HepG2 (cell line): ENCODE measurements around the gene MIX23. TPM values are rescaled to one million over a fixed set of nuclear protein-coding genes. Genes with fewer than 3 reads are reported as not detected.

ENCODE experiments used
- ARHGAP35 ChIP-seq: sonication (generic); formaldehyde crosslinking; IDR thresholded peaks from 2 replicates; pipeline ENCODE4 v1.9.0; 2022; ENCODE audit warnings: mild to moderate bottlenecking, inconsistent platforms, moderate library complexity, missing genetic modification reagents, borderline replicate concordance
- BHLHE40 ChIP-seq: IDR thresholded peaks from 2 replicates; pipeline ENCODE4 v1.6.1; 2011; ENCODE audit warnings: low read length, improper control_type of control experiment
- ESRRA ChIP-seq: sonication (generic); formaldehyde crosslinking; IDR thresholded peaks from 2 replicates; pipeline ENCODE4 v1.5.1; 2020; ENCODE audit warnings: mild to moderate bottlenecking, low read depth, missing genetic modification reagents
- GATAD1 ChIP-seq: IDR thresholded peaks from 2 replicates; pipeline ENCODE4 v1.6.1; 2016; ENCODE audit warnings: missing genetic modification reagents, missing compliant biosample characterization
- HNRNPK ChIP-seq: fragments of 200-400 bp; formaldehyde crosslinking; IDR thresholded peaks from 2 replicates; pipeline ENCODE4 v1.6.1; 2018; ENCODE audit warnings: low read length, low read depth, moderate library complexity, mild to moderate bottlenecking; ENCODE audit not compliant: poor library complexity, severe bottlenecking
- ISX ChIP-seq: sonication (generic); formaldehyde crosslinking; conservative IDR thresholded peaks from 2 replicates; pipeline ENCODE4 v1.5.0; 2020; ENCODE audit warnings: missing genetic modification reagents
- KDM6A ChIP-seq: IDR thresholded peaks from 2 replicates; pipeline ENCODE4 v1.6.1; 2016; ENCODE audit warnings: low read depth
- MYC ChIP-seq: sonication (generic); formaldehyde crosslinking; IDR thresholded peaks from 2 replicates; pipeline ENCODE4 v1.9.0; 2021; ENCODE audit warnings: missing genetic modification reagents, borderline replicate concordance
- SIX1 ChIP-seq: sonication (generic); formaldehyde crosslinking; IDR thresholded peaks from 2 replicates; pipeline ENCODE4 v1.4.0; 2020; ENCODE audit warnings: missing genetic modification reagents, borderline replicate concordance
- SMAD3 ChIP-seq: sonication (generic); formaldehyde crosslinking; IDR thresholded peaks from 2 replicates; pipeline ENCODE4 v1.4.0; 2020; ENCODE audit warnings: missing genetic modification reagents
- SRY ChIP-seq: sonication (generic); formaldehyde crosslinking; IDR thresholded peaks from 2 replicates; pipeline ENCODE4 v1.8.0; 2022; ENCODE audit warnings: mild to moderate bottlenecking, missing genetic modification reagents
- YY1 ChIP-seq: IDR thresholded peaks from 2 replicates; pipeline ENCODE4 v1.6.1; 2011; ENCODE audit warnings: low read length, low read depth, moderate library complexity, mild to moderate bottlenecking; ENCODE audit not compliant: insufficient read depth, insufficient replicate concordance
- ZIK1 ChIP-seq: sonication (generic); formaldehyde crosslinking; IDR thresholded peaks from 2 replicates; pipeline ENCODE4 v1.5.0; 2020; ENCODE audit warnings: mild to moderate bottlenecking, low read depth, missing genetic modification reagents, borderline replicate concordance
- ZKSCAN5 ChIP-seq: sonication (generic); formaldehyde crosslinking; IDR thresholded peaks from 2 replicates; pipeline ENCODE4 v1.5.1; 2020; ENCODE audit warnings: mild to moderate bottlenecking, missing genetic modification reagents
- ZNF230 ChIP-seq: sonication (generic); formaldehyde crosslinking; IDR thresholded peaks from 2 replicates; pipeline ENCODE4 v1.4.0; 2020; ENCODE audit warnings: mild to moderate bottlenecking, missing genetic modification reagents
- ZNF317 ChIP-seq: sonication (generic); formaldehyde crosslinking; IDR thresholded peaks from 2 replicates; pipeline ENCODE4 v1.5.0; 2020; ENCODE audit warnings: mild to moderate bottlenecking, missing genetic modification reagents
- ZNF577 ChIP-seq: sonication (generic); formaldehyde crosslinking; IDR thresholded peaks from 2 replicates; pipeline ENCODE4 v1.4.0; 2020; ENCODE audit warnings: mild to moderate bottlenecking, low read depth, missing genetic modification reagents, borderline replicate concordance
- ZNF703 ChIP-seq: sonication (generic); formaldehyde crosslinking; IDR thresholded peaks from 2 replicates; pipeline ENCODE4 v1.5.1; 2020; ENCODE audit warnings: missing genetic modification reagents, mild to moderate bottlenecking, moderate library complexity, borderline replicate concordance
- ZNF766 ChIP-seq: sonication (generic); formaldehyde crosslinking; IDR thresholded peaks from 2 replicates; pipeline ENCODE4 v1.5.0; 2020; ENCODE audit warnings: missing genetic modification reagents, borderline replicate concordance
- ZNF777 ChIP-seq: sonication (generic); formaldehyde crosslinking; IDR thresholded peaks from 2 replicates; pipeline ENCODE4 v1.4.0; 2020; ENCODE audit warnings: missing genetic modification reagents
- ZNF891 ChIP-seq: sonication (generic); formaldehyde crosslinking; IDR thresholded peaks from 2 replicates; pipeline ENCODE4 v1.5.0; 2020; ENCODE audit warnings: mild to moderate bottlenecking, missing genetic modification reagents
- polyA plus RNA-seq, 8 experiments: library from polyadenylated mRNA; depleted of rRNA in 3 of 8; stranded (reverse) in 7 of 8; unstranded in 1 of 8; fragments of >200 nt; fragmentation: Illumina TruSeq in 4 of 8; extraction: Trizol in 4 of 8; gene quantifications; 2 replicates each; pipeline versions ENCODE4 v1.2.1 to v1.2.3, GENCODE V29; 2011 to 2016; ENCODE audit warnings: low read depth in 4 of 8, missing spikeins in 1 of 8, mixed read lengths in 1 of 8; ENCODE audit not compliant: insufficient read depth in 1 of 8
- total RNA-seq, 5 experiments: library from RNA; depleted of rRNA; stranded (reverse); fragments of >200 nt; fragmentation: Illumina TruSeq; extraction: Trizol; gene quantifications; 2 replicates each; pipeline ENCODE4 v1.2.3, GENCODE V29; 2016; ENCODE audit warnings: low read depth in 1 of 5
- TF ChIP-seq, protein P1 (sequence below): sonication (generic); formaldehyde crosslinking; IDR thresholded peaks from 2 replicates; pipeline ENCODE4 v1.8.0; 2022; ENCODE audit warnings: missing genetic modification reagents, mild to moderate bottlenecking, inconsistent platforms, borderline replicate concordance
- TF ChIP-seq, protein P2 (sequence below): sonication (generic); formaldehyde crosslinking; IDR thresholded peaks from 2 replicates; pipeline ENCODE4 v1.4.0; 2020; ENCODE audit warnings: mild to moderate bottlenecking, missing genetic modification reagents
- TF ChIP-seq, protein P3 (sequence below): sonication (generic); formaldehyde crosslinking; IDR thresholded peaks from 2 replicates; pipeline ENCODE4 v1.9.0; 2021; ENCODE audit warnings: missing genetic modification reagents, mild to moderate bottlenecking, borderline replicate concordance
- TF ChIP-seq, protein P4 (sequence below): sonication (generic); formaldehyde crosslinking; IDR thresholded peaks from 2 replicates; pipeline ENCODE4 v1.8.0; 2022; ENCODE audit warnings: missing genetic modification reagents, low read depth, mild to moderate bottlenecking, borderline replicate concordance

MIX23 gene
- total and polyA plus RNA-seq, 2 of the 13 experiments (the other 11 are each of a cell fraction or from before 2014, with no cell fraction given) = 20.0 to 152 TPM

DNA sequence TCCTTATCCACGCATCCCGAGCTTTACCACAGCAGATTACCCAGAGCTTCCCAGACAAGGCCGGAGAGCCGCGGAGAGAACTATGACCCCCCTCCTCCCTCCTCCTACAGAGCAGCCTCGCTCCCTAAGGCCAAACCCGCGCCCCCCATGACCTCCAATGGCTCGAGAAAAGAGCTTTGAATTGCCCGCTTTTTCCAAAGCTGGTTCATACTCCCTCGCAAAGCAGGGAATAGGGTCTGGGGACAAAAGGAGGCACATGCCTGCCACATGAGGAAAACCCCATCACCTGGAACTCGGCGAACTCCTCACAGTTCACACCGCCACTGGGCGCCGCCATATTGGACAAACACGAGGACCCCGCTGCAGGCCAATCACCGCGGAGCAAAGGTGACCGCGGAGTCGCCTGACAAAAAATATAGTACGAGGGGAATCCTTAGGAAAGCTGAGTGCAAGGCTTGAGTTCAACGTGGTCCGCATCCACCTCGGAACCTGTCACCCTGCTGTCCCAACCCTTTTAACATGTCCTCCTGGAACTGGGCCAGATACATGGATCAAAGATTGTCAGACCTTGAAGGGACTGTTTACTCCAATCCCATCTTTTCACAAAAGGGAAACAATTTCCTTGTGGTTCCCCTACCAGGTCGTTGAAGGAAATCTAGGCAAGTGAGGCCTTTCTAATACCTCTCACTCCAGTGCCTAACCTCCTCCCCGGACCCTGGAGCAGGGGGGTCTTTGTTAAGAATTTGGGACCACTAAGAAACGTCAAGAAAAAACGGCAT lies at the start of gene MIX23 (continued):
- TF ChIP-seq ISX (peak; percentile 80; the same call in 1 of the 2 replicates), ARHGAP35 (0 out of 2 replicates have a peak, but pooled peaks have one; percentile 64), ESRRA (CRISPR knock-in tag) (0 out of 2 replicates have a peak, but pooled peaks have one; percentile 28), BHLHE40 (no peak; the same call in 1 of the 2 replicates), YY1 (peak; percentile 98), SRY (peak; percentile 89), SMAD3 (peak; percentile 19; the same call in 1 of the 2 replicates), HNRNPK (no peak), ZNF577 (CRISPR knock-in tag) (no peak), SIX1 (CRISPR knock-in tag) (no peak; the same call in 1 of the 2 replicates), ZNF891 (CRISPR knock-in tag) (peak; percentile 87; the same call in 1 of the 2 replicates), ZNF766 (CRISPR knock-in tag) (no peak; the same call in 1 of the 2 replicates), KDM6A (CRISPR knock-in tag) (no peak), MYC (CRISPR knock-in tag) (peak; percentile 91), ZNF317 (CRISPR knock-in tag) (no peak; the same call in 1 of the 2 replicates), ZKSCAN5 (no peak), GATAD1 (peak; percentile 98), ZNF703 (CRISPR knock-in tag) (peak; percentile 52; the same call in 1 of the 2 replicates), ZIK1 (no peak), ZNF230 (CRISPR knock-in tag) (no peak; the same call in 1 of the 2 replicates), ZNF777 (CRISPR knock-in tag) (no peak)
- TF ChIP-seq, protein P1, sequence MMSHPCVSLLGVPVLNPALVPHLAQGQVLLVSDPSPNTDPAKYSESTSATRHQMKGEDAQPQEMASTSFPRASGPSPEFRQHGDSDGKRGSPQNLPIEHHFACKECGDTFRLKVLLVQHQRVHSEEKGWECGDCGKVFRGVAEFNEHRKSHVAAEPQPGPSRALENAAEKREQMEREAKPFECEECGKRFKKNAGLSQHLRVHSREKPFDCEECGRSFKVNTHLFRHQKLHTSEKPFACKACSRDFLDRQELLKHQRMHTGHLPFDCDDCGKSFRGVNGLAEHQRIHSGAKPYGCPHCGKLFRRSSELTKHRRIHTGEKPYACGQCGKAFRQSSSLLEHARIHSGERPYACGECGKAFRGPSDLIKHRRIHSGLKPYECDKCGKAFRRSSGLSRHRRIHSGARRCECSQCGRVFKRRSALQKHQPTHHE (CRISPR knock-in tag) = peak; percentile 70; the same call in 1 of the 2 replicates
- TF ChIP-seq, protein P2, sequence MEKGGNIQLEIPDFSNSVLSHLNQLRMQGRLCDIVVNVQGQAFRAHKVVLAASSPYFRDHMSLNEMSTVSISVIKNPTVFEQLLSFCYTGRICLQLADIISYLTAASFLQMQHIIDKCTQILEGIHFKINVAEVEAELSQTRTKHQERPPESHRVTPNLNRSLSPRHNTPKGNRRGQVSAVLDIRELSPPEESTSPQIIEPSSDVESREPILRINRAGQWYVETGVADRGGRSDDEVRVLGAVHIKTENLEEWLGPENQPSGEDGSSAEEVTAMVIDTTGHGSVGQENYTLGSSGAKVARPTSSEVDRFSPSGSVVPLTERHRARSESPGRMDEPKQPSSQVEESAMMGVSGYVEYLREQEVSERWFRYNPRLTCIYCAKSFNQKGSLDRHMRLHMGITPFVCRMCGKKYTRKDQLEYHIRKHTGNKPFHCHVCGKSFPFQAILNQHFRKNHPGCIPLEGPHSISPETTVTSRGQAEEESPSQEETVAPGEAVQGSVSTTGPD (CRISPR knock-in tag) = no peak; the same call in 1 of the 2 replicates
- TF ChIP-seq, protein P3, sequence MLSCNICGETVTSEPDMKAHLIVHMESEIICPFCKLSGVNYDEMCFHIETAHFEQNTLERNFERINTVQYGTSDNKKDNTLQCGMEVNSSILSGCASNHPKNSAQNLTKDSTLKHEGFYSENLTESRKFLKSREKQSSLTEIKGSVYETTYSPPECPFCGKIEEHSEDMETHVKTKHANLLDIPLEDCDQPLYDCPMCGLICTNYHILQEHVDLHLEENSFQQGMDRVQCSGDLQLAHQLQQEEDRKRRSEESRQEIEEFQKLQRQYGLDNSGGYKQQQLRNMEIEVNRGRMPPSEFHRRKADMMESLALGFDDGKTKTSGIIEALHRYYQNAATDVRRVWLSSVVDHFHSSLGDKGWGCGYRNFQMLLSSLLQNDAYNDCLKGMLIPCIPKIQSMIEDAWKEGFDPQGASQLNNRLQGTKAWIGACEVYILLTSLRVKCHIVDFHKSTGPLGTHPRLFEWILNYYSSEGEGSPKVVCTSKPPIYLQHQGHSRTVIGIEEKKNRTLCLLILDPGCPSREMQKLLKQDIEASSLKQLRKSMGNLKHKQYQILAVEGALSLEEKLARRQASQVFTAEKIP = no peak
- TF ChIP-seq, protein P4, sequence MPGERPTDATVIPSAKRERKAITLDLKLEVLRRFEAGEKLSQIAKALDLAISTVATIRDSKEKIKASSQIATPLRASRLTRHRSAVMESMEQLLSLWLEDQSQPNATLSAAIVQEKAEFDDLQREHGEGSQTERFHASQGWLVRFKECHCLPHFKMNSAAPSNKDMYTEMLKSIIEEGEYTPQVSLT (CRISPR knock-in tag) = no peak
